Suprapubic skin (tissue), 4 donors: ENCODE measurements around the gene PTPRH. TPM values are rescaled to one million over a fixed set of nuclear protein-coding genes. Genes with fewer than 3 reads are reported as not detected.
"Not testable (repeated sequence)": the region's sequence is repeated elsewhere in the genome, so short reads cannot be mapped to it uniquely, and the experiment has no call there.

Experiments used
- DNase-seq, 2 donors: peaks; one replicate each; pipeline ENCODE4 v3.0.0-alpha.2; 2019; ENCODE audit warnings: low spot score in 2 of 2
- H3K27ac ChIP-seq: fragments of 200-600 bp; sonication (generic); one replicate; pipeline ENCODE4 v1.5.1; 2019
- H3K27me3 ChIP-seq: fragments of 200-600 bp; sonication (generic); one replicate; pipeline ENCODE4 v1.5.1; 2019
- H3K36me3 ChIP-seq: fragments of 200-600 bp; sonication (generic); one replicate; pipeline ENCODE4 v1.5.1; 2019
- H3K4me1 ChIP-seq: fragments of 200-600 bp; sonication (generic); one replicate; pipeline ENCODE4 v1.5.1; 2019
- H3K4me3 ChIP-seq: fragments of 200-600 bp; sonication (generic); one replicate; pipeline ENCODE4 v1.5.1; 2019; ENCODE audit warnings: mild to moderate bottlenecking
- H3K9me3 ChIP-seq: fragments of 200-600 bp; sonication (generic); one replicate; pipeline ENCODE4 v1.5.1; 2019
- CTCF ChIP-seq, 2 donors: fragments of 200-600 bp in 1 of 2; fragments of 450-650 bp in 1 of 2; sonication (generic) in 1 of 2; IDR thresholded peaks; one replicate each; pipeline ENCODE4 v1.5.1; 2016 to 2019; ENCODE audit warnings: antibody characterized with exemption in 2 of 2, mild to moderate bottlenecking in 1 of 2, moderate library complexity in 1 of 2
- EP300 ChIP-seq: sonication (generic); formaldehyde crosslinking; IDR thresholded peaks from one replicate; pipeline ENCODE4 v1.6.1; 2017; ENCODE audit warnings: antibody characterized with exemption
- POLR2A ChIP-seq, 2 donors: fragments of 450-650 bp; IDR thresholded peaks; one replicate each; pipeline ENCODE4 v1.6.1; 2017; ENCODE audit warnings: antibody characterized with exemption in 2 of 2, mild to moderate bottlenecking in 2 of 2, moderate library complexity in 2 of 2
- POLR2AphosphoS5 ChIP-seq, 3 donors: sonication (generic); formaldehyde crosslinking; IDR thresholded peaks; one replicate each; pipeline ENCODE4 v1.6.1; 2017; ENCODE audit warnings: antibody characterized with exemption in 3 of 3
- WGBS: methylation state at CpG from one replicate; pipeline ENCODE4 v1.1.5; 2018; 5-methylcytosine and 5-hydroxymethylcytosine counted together
- total RNA-seq, 4 donors: library from RNA; depleted of rRNA; stranded (reverse); fragments of >200 nt; gene quantifications; one replicate each; pipeline ENCODE4 v1.1.0, GENCODE V29; 2016

PTPRH gene
- total RNA-seq, 4 donors from 2014 or later = 0.34 to 1.4 (median 1.1) TPM; not detected in 1

- 18% methylated on average over 6 of the region's 12 CpGs for WGBS
- H3K27me3 ChIP-seq = peaks cover 96% of the 10 kb centered on the region
- no peak overlapping the region for H3K27ac ChIP-seq
These were observed 36.6 kb downstream of the PTPRH start for GRCh38 chr19:55172741-55173140.

GRCh38 chr19:55172318-55172717 is 37.0 kb downstream of the PTPRH start:
- H3K27ac ChIP-seq, H3K36me3 ChIP-seq, H3K9me3 ChIP-seq, DNase-seq, H3K4me3 ChIP-seq: not testable (repeated sequence)
- Histone ChIP-seq H3K4me1 (peaks cover 18% of the 10 kb centered on the region), H3K27me3 (peaks cover 96% of the 10 kb centered on the region)
- WGBS = 67% methylated on average over 9 of the region's 9 CpGs

More at GRCh38 chr19:55172741-55173140, 36.6 kb downstream of the PTPRH start:
- Histone ChIP-seq H3K9me3 (no peaks in the 10 kb centered on the region), H3K36me3 (no peaks in the 10 kb centered on the region), H3K4me3 (no peak overlapping the region), H3K4me1 (peaks cover 17% of the 10 kb centered on the region)
- TF ChIP-seq POLR2AphosphoS5 (IDR thresholded peaks at IDR 0.05) (no peak), CTCF (IDR thresholded peaks at IDR 0.05) (no peak), EP300 (no peak), POLR2A (IDR thresholded peaks at IDR 0.05) (no peak)
- DNase-seq = no peak

GRCh38 chr19:55171440-55171839 is 37.9 kb downstream of the PTPRH start:
- H3K27me3 ChIP-seq = peaks cover 96% of the 10 kb centered on the region
- H3K4me1 ChIP-seq = peaks cover 23% of the 10 kb centered on the region
- TF ChIP-seq POLR2AphosphoS5 (IDR thresholded peaks at IDR 0.05) (no peak), POLR2A (IDR thresholded peaks at IDR 0.05) (no peak), CTCF (IDR thresholded peaks at IDR 0.05) (no peak), EP300 (no peak)
- no peak overlapping the region for H3K4me3 ChIP-seq
- no peak for DNase-seq
- H3K27ac ChIP-seq = no peak overlapping the region
- 80% methylated on average over 5 of the region's 5 CpGs for WGBS
- no peaks in the 10 kb centered on the region for H3K36me3 ChIP-seq
- no peaks in the 10 kb centered on the region for H3K9me3 ChIP-seq

- peaks cover 28% of the 10 kb centered on the region for H3K4me1 ChIP-seq
- DNase-seq = no peak
- WGBS = 73% methylated on average over 4 of the region's 4 CpGs
- no peak overlapping the region for H3K4me3 ChIP-seq
- no peaks in the 10 kb centered on the region for H3K36me3 ChIP-seq
- no peak overlapping the region for H3K27ac ChIP-seq
- TF ChIP-seq EP300 (no peak), POLR2AphosphoS5 (IDR thresholded peaks at IDR 0.05) (no peak), POLR2A (IDR thresholded peaks at IDR 0.05) (no peak), CTCF (IDR thresholded peaks at IDR 0.05) (no peak)
- peaks cover 90% of the 10 kb centered on the region for H3K27me3 ChIP-seq
- no peaks in the 10 kb centered on the region for H3K9me3 ChIP-seq
These were observed 40.2 kb downstream of the PTPRH start for GRCh38 chr19:55169136-55169535.

GRCh38 chr19:55166530-55167268 is 42.6 kb downstream of the PTPRH start, which contains the start of gene DNAAF3:
Gene DNAAF3 (minus strand): TSS chr19:55166613. CDS start chr19:55166413, 200 bp downstream.
- TF ChIP-seq POLR2AphosphoS5 (IDR thresholded peaks at IDR 0.05) = no peak
- no peak for TF ChIP-seq CTCF (IDR thresholded peaks at IDR 0.05)
- TF ChIP-seq EP300 = no peak
- TF ChIP-seq POLR2A (IDR thresholded peaks at IDR 0.05) = no peak
- Histone ChIP-seq H3K9me3 (no peaks in the 10 kb centered on the region), H3K4me3 (peak within 1 kb of the TSS; percentile 53), H3K27me3 (peaks cover 80% of the 10 kb centered on the region), H3K4me1 (peaks cover 14% of the 10 kb centered on the region), H3K36me3 (no peaks in the 10 kb centered on the region), H3K27ac (no peak within 1 kb of the TSS)
- WGBS = under 1% methylated on average over 33 of the region's 33 CpGs
- peak; percentile 93 to 95 for DNase-seq
